ENCODE results near the gene SLC30A9. TPM values are rescaled to one million over a fixed set of nuclear protein-coding genes. Genes with fewer than 3 reads are reported as not detected.

The SLC30A9 gene
- total RNA-seq (2014; rRNA removed; shearing (Covaris generic)), result 55.5 and 64.7 TPM in 2 replicates

DNA sequence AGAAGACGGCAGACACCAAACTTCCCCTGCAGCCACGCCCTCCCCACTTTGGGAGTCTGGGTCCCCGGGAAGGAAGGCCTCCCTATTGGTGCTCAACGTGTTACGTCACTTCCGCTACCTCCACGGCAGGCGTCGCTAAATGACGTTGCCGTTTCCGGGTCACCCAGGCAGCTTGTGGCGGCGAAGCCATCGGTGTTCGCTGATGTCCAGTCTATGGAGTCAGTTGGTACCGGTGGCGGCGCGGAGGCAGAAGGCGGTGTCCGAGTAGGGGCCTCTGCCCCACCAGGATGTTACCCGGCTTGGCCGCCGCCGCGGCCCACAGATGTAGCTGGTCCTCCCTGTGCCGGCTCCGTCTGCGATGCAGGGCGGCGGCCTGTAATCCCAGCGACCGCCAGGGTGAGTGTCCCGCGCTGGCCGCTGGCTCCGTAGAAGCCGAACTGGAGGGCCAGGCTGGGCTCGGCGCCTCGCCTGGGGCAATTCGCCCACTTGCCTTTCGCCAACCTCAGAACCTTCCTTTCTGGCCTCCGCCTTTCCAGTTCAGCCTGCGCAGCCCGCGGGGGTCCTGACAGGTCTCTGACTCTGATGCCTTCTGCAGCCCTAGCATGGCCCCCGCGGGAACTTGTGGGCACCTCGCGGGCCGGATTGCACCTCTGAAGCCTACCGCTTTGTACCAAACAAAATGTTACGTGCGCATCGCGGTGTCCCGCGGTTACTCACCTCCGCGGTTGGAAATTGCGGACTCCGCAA is at the start of gene SLC30A9:
Gene SLC30A9, plus strand, starts transcription at position 166 of the 747 bp plus-strand sequence. Its CDS starts 122 bp downstream, at position 288.
- peak; percentile 92 for DNase-seq

DNA sequence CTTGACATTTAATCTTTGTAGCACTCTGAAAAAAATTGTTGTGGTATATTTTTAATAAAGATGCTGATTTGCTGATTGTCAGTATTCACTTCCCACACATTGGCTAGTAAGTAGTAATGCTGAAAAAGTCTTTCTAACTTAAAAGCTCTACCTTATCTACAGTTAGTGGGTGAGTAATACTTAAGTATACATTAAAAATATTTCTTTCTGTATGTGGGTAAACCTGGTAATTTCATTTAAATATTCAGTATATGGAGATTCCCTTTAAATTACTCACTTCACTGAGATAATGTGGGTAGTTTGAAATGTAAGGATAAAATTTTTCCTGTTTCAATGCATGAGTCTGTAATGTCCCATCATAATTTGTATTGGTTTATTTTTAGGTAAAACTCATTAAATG is 49.5 kb upstream of the SLC30A9 start:
- no peak overlapping the region for H3K4me3 ChIP-seq (ENCODE audit: insufficient read depth, low read depth, low read length)
- no peak for DNase-seq
- peaks cover 12% of the 10 kb centered on the region for H3K36me3 ChIP-seq (replicated peaks; ENCODE audit: control insufficient read depth, insufficient read depth, low read length)
- no peaks in the 10 kb centered on the region for H3K27me3 ChIP-seq (ENCODE audit: control insufficient read depth, insufficient read depth, low read length)

More for the DNA sequence above, at the start of gene SLC30A9:
- H3K4me3 ChIP-seq (ENCODE audit: insufficient read depth, low read depth, low read length), result peak within 1 kb of the TSS; percentile 96
- H3K36me3 ChIP-seq (replicated peaks; ENCODE audit: control insufficient read depth, insufficient read depth, low read length), result no peaks in the 10 kb centered on the region
- no peaks in the 10 kb centered on the region for H3K27me3 ChIP-seq (ENCODE audit: control insufficient read depth, insufficient read depth, low read length)

DNA sequence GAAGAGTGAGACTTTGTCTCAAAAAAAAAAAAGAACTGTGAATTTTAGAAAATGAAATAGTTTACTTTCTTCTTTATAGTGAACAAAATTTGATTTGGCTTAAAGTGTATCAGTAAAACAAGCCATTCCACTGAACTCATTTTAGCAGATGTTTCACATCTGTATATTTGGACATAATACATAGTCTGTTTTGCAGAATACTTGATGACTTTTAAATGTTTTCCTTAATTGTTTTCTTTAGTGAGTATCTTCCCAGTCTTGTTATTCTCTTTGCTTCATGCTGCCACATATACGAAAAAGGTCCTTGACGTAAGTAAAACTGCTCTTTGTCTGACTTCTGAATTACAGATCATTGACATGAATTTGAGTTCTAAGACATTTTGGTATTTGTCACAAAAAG is 46.8 kb upstream of the SLC30A9 start:
- no peak for DNase-seq
- H3K4me3 ChIP-seq (ENCODE audit: insufficient read depth, low read depth, low read length), result no peak overlapping the region
- H3K27me3 ChIP-seq (ENCODE audit: control insufficient read depth, insufficient read depth, low read length), result no peaks in the 10 kb centered on the region
- H3K36me3 ChIP-seq (replicated peaks; ENCODE audit: control insufficient read depth, insufficient read depth, low read length), result peaks cover 14% of the 10 kb centered on the region

DNA sequence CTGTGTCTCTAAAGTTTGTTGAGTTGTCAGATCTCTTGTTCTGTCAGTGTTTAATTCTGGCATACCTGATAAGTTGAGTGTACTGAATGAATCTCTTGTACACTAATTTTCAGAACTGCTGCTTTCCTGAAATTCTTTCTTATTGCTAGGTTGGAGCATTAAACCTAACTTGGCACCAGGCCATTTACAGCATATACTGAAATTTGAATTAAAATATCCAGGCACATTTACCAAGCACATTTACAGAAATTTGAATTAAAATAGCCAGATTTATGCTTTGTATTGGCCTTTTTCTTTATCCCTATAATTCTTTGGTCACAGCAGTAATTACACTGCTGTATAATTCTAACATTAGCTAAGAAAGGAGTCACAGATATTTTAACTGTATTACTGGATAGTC is 46.2 kb upstream of the SLC30A9 start:
- no peak for DNase-seq
- no peak overlapping the region for H3K4me3 ChIP-seq (ENCODE audit: insufficient read depth, low read depth, low read length)
- H3K27me3 ChIP-seq (ENCODE audit: control insufficient read depth, insufficient read depth, low read length), result no peaks in the 10 kb centered on the region
- H3K36me3 ChIP-seq (replicated peaks; ENCODE audit: control insufficient read depth, insufficient read depth, low read length), result peaks cover 12% of the 10 kb centered on the region

DNA sequence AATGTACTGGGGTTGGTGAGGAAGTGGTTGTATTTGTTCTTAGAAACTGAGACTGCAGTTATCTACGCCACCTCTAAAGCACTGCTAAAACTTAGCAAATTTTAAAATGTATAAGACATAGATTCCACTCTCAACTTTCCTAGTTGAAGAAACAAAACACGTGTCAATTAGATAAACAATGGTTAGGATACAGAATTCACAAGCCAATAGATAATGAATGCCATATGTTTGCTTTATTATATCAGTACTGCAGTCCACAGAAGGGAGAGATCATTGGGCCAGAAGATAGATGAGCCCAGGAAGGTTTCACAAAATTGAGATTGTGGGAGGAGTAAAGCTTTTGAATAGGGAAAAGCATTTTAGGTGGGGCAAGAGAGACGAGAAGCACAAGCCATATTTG is 40.8 kb upstream of the SLC30A9 start:
- no peak for DNase-seq
- no peaks in the 10 kb centered on the region for H3K27me3 ChIP-seq (ENCODE audit: control insufficient read depth, insufficient read depth, low read length)
- H3K36me3 ChIP-seq (replicated peaks; ENCODE audit: control insufficient read depth, insufficient read depth, low read length), result peaks cover 12% of the 10 kb centered on the region
- H3K4me3 ChIP-seq (ENCODE audit: insufficient read depth, low read depth, low read length), result no peak overlapping the region

DNA sequence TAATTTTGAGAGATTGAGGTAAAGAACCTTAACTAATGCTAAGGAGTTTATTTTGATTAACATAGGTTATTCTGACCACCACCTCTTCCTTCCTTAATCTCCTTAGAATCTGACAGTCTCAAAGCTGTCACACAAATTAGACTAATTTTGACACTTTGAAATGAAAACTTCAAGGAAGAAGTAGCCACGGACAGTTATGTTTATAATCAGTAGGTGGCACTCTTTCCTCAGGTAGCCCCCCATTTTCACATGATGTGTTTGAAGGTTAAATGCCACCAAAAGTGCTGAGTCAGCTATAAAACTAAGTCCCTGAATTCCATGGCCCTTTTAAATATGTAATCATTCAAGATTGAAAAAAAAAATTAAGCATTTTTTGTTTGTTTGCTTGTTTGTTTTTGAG is 32.7 kb upstream of the SLC30A9 start:
- peak; percentile 53 for DNase-seq
- Histone ChIP-seq H3K4me3 (ENCODE audit: insufficient read depth, low read depth, low read length) (no peak overlapping the region), H3K36me3 (replicated peaks; ENCODE audit: control insufficient read depth, insufficient read depth, low read length) (peaks cover 5% of the 10 kb centered on the region), H3K27me3 (ENCODE audit: control insufficient read depth, insufficient read depth, low read length) (no peaks in the 10 kb centered on the region)

DNA sequence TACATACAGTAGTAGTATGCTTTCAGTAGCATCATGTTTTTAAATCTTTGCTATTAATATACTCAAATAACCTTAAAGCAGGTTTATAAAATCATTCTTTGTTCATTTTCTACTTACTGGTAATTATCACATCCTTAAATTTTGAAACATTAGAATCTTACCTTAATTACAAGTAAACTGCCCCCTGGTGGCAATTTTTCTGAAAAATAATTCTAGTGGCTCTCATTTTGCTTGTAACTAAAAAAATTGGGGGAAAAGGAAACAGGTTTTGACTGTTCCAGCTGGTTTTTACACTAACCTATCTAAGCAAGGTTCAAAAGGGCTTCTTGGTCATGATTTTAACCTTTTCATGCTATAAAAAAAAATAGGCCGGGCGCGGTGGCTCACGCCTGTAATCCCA is 27.2 kb upstream of the SLC30A9 start:
- H3K4me3 ChIP-seq (ENCODE audit: insufficient read depth, low read depth, low read length), result no peak overlapping the region
- no peaks in the 10 kb centered on the region; the same call in 1 of the 2 replicates for H3K36me3 ChIP-seq (replicated peaks; ENCODE audit: control insufficient read depth, insufficient read depth, low read length)
- H3K27me3 ChIP-seq (ENCODE audit: control insufficient read depth, insufficient read depth, low read length), result no peaks in the 10 kb centered on the region
- DNase-seq, result no peak

DNA sequence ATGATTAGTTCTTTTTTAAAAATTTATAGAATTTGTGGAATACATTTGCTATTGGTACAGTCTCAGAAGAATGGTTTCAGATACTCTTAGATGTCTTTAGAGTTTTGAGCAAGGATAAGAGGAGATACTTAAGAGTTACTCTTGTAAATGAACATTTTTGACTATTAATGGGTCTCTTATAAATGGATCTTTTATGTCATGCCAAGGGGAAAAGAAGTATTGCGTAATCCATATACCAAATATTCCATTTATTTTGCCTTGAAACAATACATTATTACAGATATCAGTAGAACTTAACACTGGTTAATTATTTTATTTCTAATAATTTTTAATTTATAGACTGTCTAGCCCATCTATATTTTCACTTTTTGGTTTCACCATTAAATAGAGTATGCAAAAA is 25.9 kb upstream of the SLC30A9 start:
- Histone ChIP-seq H3K36me3 (replicated peaks; ENCODE audit: control insufficient read depth, insufficient read depth, low read length) (no peaks in the 10 kb centered on the region; the same call in 1 of the 2 replicates), H3K4me3 (ENCODE audit: insufficient read depth, low read depth, low read length) (no peak overlapping the region), H3K27me3 (ENCODE audit: control insufficient read depth, insufficient read depth, low read length) (no peaks in the 10 kb centered on the region)
- DNase-seq, result no peak

DNA sequence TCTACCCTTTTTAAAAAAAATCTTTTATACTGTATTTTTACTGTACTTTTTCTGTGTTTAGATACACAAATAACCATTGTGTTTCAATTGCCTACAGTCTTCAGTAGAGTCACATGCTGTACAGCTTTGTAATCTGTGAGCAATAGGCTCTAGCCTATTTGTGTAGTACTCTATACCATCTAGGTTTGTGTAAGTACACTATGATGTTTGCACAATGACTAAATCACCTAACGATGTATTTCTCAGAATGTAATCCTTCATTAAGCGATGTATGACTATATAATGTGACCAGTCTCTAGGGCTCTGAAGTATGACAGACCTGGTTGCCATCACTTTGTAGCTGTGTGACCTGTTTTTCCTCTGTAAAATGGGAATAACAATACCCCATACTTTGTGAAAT is 22.9 kb upstream of the SLC30A9 start:
- Histone ChIP-seq H3K4me3 (ENCODE audit: insufficient read depth, low read depth, low read length) (no peak overlapping the region), H3K36me3 (replicated peaks; ENCODE audit: control insufficient read depth, insufficient read depth, low read length) (no peaks in the 10 kb centered on the region), H3K27me3 (ENCODE audit: control insufficient read depth, insufficient read depth, low read length) (no peaks in the 10 kb centered on the region)
- no peak for DNase-seq

DNA sequence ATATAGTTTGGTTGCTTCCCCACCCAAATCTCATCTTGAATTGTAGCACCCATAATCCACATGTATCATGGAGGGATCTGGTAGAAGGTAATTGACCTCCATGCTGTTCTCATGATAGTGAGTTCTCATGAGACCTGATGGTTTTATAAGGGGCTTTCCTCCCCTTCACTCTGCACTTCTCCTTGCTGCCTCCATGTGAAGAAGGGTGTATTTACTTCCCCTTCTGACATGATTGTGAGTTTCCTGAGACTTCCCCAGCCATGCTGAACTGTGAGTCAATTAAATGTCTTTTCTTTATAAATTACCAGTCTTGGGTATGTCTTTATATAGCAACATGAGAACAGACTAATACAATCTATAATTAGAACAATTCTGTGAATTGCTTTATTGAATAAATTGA is 20.7 kb upstream of the SLC30A9 start:
- H3K36me3 ChIP-seq (replicated peaks; ENCODE audit: control insufficient read depth, insufficient read depth, low read length), result no peaks in the 10 kb centered on the region
- H3K27me3 ChIP-seq (ENCODE audit: control insufficient read depth, insufficient read depth, low read length), result no peaks in the 10 kb centered on the region
- H3K4me3 ChIP-seq (ENCODE audit: insufficient read depth, low read depth, low read length), result no peak overlapping the region
- no peak for DNase-seq

DNA sequence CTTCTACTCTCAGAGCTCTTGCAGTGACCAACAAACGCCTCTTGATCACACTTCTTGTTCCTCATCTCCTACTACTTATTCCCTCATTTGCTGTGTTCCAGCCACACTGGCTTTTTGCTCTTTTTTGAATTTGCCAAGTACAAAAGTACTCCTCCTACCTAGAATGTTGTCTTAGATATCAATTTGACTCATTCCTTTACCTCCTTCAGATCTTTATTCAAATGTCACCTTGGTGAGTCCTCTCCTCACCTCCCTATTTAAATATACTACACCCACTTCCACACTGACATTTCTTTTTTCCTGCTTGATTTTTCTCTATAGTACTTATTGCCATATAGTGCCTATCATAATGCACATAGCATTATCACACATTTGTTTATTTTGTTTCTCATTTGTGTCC is 15.0 kb upstream of the SLC30A9 start:
- Histone ChIP-seq H3K27me3 (ENCODE audit: control insufficient read depth, insufficient read depth, low read length) (no peaks in the 10 kb centered on the region), H3K4me3 (ENCODE audit: insufficient read depth, low read depth, low read length) (no peak overlapping the region), H3K36me3 (replicated peaks; ENCODE audit: control insufficient read depth, insufficient read depth, low read length) (no peaks in the 10 kb centered on the region)
- no peak for DNase-seq

DNA sequence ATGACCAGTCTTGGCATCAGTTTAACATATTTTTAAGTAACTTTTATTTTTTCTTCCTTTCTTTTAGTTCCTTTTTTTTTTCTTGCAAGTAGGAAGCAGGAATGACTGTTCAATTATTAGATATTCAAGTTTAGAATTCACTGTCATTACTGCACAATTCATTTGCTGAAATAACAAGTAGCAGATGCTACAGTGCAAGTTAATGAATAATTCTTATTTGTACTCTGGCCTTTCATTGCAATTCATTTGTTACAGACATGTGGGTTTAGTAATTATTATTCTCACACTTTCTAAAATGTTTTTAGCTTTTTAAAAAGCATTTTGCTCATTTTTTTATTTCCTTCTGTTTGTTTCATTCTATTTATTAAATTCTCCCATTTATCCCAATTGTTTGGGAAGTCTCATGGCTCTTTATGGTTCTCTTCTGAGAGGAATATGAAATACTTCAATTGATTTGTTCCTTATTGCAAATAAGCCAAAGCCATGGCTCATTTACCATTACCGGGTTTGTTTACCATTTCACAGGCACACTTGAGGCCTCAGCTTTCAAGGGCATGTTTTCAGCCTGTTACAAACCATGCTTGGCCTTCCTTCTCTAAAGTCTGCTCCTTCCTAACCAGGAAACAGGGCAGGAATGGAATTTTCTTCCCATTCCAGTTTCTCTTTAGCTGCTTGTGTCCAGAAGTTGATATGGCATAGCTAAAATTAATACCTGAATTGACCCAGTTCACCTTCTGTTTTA is 13.4 kb upstream of the SLC30A9 start:
- no peak overlapping the region for H3K4me3 ChIP-seq (ENCODE audit: insufficient read depth, low read depth, low read length)
- DNase-seq, result no peak
- no peaks in the 10 kb centered on the region for H3K27me3 ChIP-seq (ENCODE audit: control insufficient read depth, insufficient read depth, low read length)
- H3K36me3 ChIP-seq (replicated peaks; ENCODE audit: control insufficient read depth, insufficient read depth, low read length), result no peaks in the 10 kb centered on the region

DNA sequence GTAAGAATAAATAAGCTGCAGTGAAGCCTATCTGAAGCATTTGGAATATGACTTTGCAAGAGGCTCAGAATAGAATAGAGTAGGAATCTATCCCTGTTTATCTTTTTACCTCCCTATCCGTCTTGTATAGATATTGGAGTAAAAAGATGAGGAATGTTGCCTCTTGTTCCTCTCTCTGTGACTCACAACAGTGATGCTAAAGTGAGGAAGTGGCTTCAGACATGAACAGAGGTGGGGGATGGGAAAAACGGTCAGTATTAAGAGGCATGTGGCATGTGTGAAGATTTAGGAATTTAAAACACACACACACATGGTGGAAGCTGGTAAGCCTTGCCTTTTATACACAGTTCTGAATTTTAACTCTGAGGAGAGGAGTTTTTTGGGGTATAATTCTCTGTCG is 12.6 kb upstream of the SLC30A9 start:
- no peaks in the 10 kb centered on the region for H3K36me3 ChIP-seq (replicated peaks; ENCODE audit: control insufficient read depth, insufficient read depth, low read length)
- no peaks in the 10 kb centered on the region for H3K27me3 ChIP-seq (ENCODE audit: control insufficient read depth, insufficient read depth, low read length)
- no peak for DNase-seq
- H3K4me3 ChIP-seq (ENCODE audit: insufficient read depth, low read depth, low read length), result no peak overlapping the region

DNA sequence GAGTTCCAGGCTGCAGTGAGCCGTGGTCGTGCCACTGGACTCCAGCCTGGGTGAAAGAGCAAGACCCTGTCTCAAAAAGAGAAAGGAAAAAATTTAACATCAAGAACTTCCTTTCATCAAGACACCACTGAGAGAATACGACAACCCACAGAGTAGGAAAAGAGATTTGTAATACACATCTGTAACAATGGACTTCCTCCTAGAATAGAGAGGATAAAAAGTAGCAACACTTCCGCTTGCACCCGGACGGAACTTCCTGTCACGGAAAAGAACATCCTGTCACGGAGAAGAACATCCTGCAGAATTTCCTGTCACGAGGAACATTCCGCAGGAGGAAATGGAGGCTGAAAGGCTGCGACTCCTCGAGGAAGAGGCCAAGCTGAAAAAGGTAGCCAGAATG is 8.9 kb upstream of the SLC30A9 start, which contains the start of gene DCAF4L1:
Gene DCAF4L1, plus strand, starts transcription at position 301 of the 400 bp plus-strand sequence. Its CDS starts 37 bp downstream, at position 338.
- DNase-seq, result no peak
- Histone ChIP-seq H3K27me3 (ENCODE audit: control insufficient read depth, insufficient read depth, low read length) (no peaks in the 10 kb centered on the region), H3K36me3 (replicated peaks; ENCODE audit: control insufficient read depth, insufficient read depth, low read length) (no peaks in the 10 kb centered on the region), H3K4me3 (ENCODE audit: insufficient read depth, low read depth, low read length) (no peak within 1 kb of the TSS)

DNA sequence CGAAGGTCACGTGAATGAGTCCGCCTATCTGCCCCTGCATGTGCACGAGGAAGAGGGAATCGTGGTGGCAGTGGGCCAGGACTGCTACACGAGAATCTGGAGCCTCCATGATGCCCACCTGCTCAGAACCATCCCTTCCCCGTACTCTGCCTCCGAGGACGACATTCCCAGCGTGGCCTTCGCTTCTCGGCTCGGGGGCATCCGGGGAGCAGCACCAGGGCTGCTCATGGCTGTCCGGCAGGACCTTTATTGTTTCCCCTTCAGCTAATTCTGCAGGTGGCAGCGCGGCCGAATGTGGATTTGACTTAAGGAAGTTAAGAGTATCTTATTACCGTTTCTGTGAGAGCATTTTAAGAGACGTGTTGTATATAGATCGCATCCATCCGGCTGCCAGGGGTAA is 7.6 kb upstream of the SLC30A9 start:
- no peak for DNase-seq
- H3K27me3 ChIP-seq (ENCODE audit: control insufficient read depth, insufficient read depth, low read length), result no peaks in the 10 kb centered on the region
- H3K4me3 ChIP-seq (ENCODE audit: insufficient read depth, low read depth, low read length), result no peak overlapping the region
- no peaks in the 10 kb centered on the region for H3K36me3 ChIP-seq (replicated peaks; ENCODE audit: control insufficient read depth, insufficient read depth, low read length)

Data from H7 (cell line).